HCT116 (cell line): ENCODE data around the gene SCYGR1. TPM values are rescaled to one million over a fixed set of nuclear protein-coding genes. Genes with fewer than 3 reads are reported as not detected.

ENCODE experiments used
- ATAC-seq: fragments of 200-7000 bp; cut with Tn5 transposase; 2 replicates; pipeline ENCODE4 v1.9.1; 2020; ENCODE audit warnings: mild to moderate bottlenecking, moderate library complexity
- BruUV-seq: library from RNA; stranded (reverse); fragments of 400-500 nt; replicated peaks from 2 replicates; lab custom pipeline; 2021; lab: Mats Ljungman, UMichigan
- CTCF ChIA-PET: fragments of 300-600 bp; sonication (Branson Sonifier 250); formaldehyde crosslinking; loops from one replicate; lab custom pipeline; 2021; ENCODE audit warnings: antibody characterized with exemption; lab: Charles Lee
- POLR2A ChIA-PET: fragments of 300-600, 350-600 bp; sonication (Branson Sonifier 250); formaldehyde crosslinking; loops from one replicate; lab custom pipeline; 2021; ENCODE audit warnings: antibody characterized with exemption; lab: Charles Lee
- RAD21 ChIA-PET, 2 experiments: fragments of 300-600 bp; sonication (Branson Sonifier 250); formaldehyde crosslinking; loops; one replicate each; lab custom pipeline; 2023; ENCODE audit warnings: low total read pairs in 2 of 2; ENCODE audit not compliant: uncharacterized antibody in 2 of 2, unreplicated experiment in 2 of 2, low non-redundant PET in 1 of 2; lab: Charles Lee
- DNase-seq: peaks from one replicate; pipeline ENCODE4 v3.0.0-alpha.2; 2010; ENCODE audit warnings: low read depth, low spot score
- H2AFZ ChIP-seq: fragments of 200-600 bp; shearing (Covaris generic), sonication (generic); 2 replicates; pipeline ENCODE4 v1.6.1; 2017; ENCODE audit warnings: low read depth, mixed run types, mixed read lengths, antibody characterized with exemption, low read length; ENCODE audit not compliant: poor library complexity, severe bottlenecking
- H3K27ac ChIP-seq: 2 replicates; pipeline ENCODE4 v1.5.1; 2012; ENCODE audit warnings: low read depth, low read length
- H3K27me3 ChIP-seq: fragments of 200-600 bp; sonication (generic); 2 replicates; pipeline ENCODE4 v1.6.1; 2016; ENCODE audit warnings: mixed run types, low read length, mixed read lengths; ENCODE audit not compliant: insufficient read depth
- H3K36me3 ChIP-seq, 2 experiments: fragments of 200-500 bp in 1 of 2; fragments of 200-600 bp in 1 of 2; sonication (Bioruptor generic) in 1 of 2; sonication (generic) in 1 of 2; 2 replicates each; pipeline versions ENCODE4 v1.5.1 to v1.6.1; 2014 to 2016; ENCODE audit warnings: low read length in 2 of 2, inconsistent platforms in 1 of 2, mixed read lengths in 1 of 2, mixed run types in 1 of 2; ENCODE audit not compliant: insufficient read depth in 2 of 2, control insufficient read depth in 1 of 2
- H3K4me1 ChIP-seq, 2 experiments: fragments of 200-600 bp in 1 of 2; sonication (generic) in 1 of 2; 2 replicates each; pipeline versions ENCODE4 v1.5.1 to v1.6.1; 2012 to 2017; ENCODE audit warnings: low read length in 2 of 2, inconsistent platforms in 1 of 2, mild to moderate bottlenecking in 1 of 2, mixed read lengths in 1 of 2, mixed run types in 1 of 2, moderate library complexity in 1 of 2; ENCODE audit not compliant: insufficient read depth in 2 of 2, control insufficient read depth in 1 of 2
- H3K4me2 ChIP-seq: fragments of 200-600 bp; sonication (generic); 2 replicates; pipeline ENCODE4 v1.6.1; 2017; ENCODE audit warnings: mixed run types, low read length, mixed read lengths
- H3K4me3 ChIP-seq, 2 experiments: fragments of 200-600 bp in 1 of 2; sonication (generic) in 1 of 2; replicated peaks in 1 of 2; 2 replicates each; pipeline ENCODE4 v1.5.1; 2011 to 2016; ENCODE audit warnings: low read length in 2 of 2, control low read depth in 1 of 2, low read depth in 1 of 2, mild to moderate bottlenecking in 1 of 2, mixed read lengths in 1 of 2, mixed run types in 1 of 2
- H3K79me2 ChIP-seq: fragments of 200-600 bp; sonication (generic); 2 replicates; pipeline ENCODE4 v1.6.1; 2017; ENCODE audit warnings: mild to moderate bottlenecking, mixed run types, low read length, moderate library complexity, mixed read lengths; ENCODE audit not compliant: insufficient read depth
- H3K9ac ChIP-seq: fragments of 200-600 bp; sonication (generic); 2 replicates; pipeline ENCODE4 v1.6.1; 2016; ENCODE audit warnings: low read length, mixed read lengths
- H3K9me2 ChIP-seq: fragments of 200-600 bp; sonication (generic), shearing (Covaris generic); 2 replicates; pipeline ENCODE4 v1.6.1; 2017; ENCODE audit warnings: mixed run types, mild to moderate bottlenecking, moderate library complexity; ENCODE audit not compliant: insufficient read depth
- H3K9me3 ChIP-seq, 2 experiments: fragments of 200-500 bp in 1 of 2; fragments of 200-600 bp in 1 of 2; sonication (Bioruptor generic) in 1 of 2; sonication (generic) in 1 of 2; 2 replicates each; pipeline ENCODE4 v1.6.1; 2014 to 2017; ENCODE audit warnings: low read length in 2 of 2, mixed read lengths in 2 of 2, inconsistent platforms in 1 of 2, low read depth in 1 of 2, mild to moderate bottlenecking in 1 of 2, mixed run types in 1 of 2, moderate library complexity in 1 of 2; ENCODE audit not compliant: control insufficient read depth in 1 of 2, insufficient read depth in 1 of 2
- H4K20me1 ChIP-seq: fragments of 200-600 bp; sonication (generic), shearing (Covaris generic); 2 replicates; pipeline ENCODE4 v1.6.1; 2017; ENCODE audit warnings: mixed run types, mild to moderate bottlenecking, moderate library complexity; ENCODE audit not compliant: insufficient read depth
- CBX3 ChIP-seq: IDR thresholded peaks from 2 replicates; pipeline ENCODE4 v1.6.1; 2012; ENCODE audit warnings: low read depth
- CEBPB ChIP-seq: IDR thresholded peaks from 2 replicates; pipeline ENCODE4 v1.6.1; 2012; ENCODE audit warnings: low read depth
- EGR1 ChIP-seq: IDR thresholded peaks from 2 replicates; pipeline ENCODE4 v1.6.1; 2012; ENCODE audit warnings: low read depth
- EZH2 ChIP-seq: fragments of 200-600 bp; sonication (generic); IDR thresholded peaks from 2 replicates; pipeline ENCODE4 v1.6.1; 2017; ENCODE audit warnings: antibody characterized with exemption, mixed run types
- JUND ChIP-seq: IDR thresholded peaks from 2 replicates; pipeline ENCODE4 v1.6.1; 2012
- MAX ChIP-seq: IDR thresholded peaks from 2 replicates; pipeline ENCODE4 v1.6.1; 2012
- POLR2A ChIP-seq: IDR thresholded peaks from 2 replicates; pipeline ENCODE4 v1.7.0; 2011; ENCODE audit warnings: borderline replicate concordance; ENCODE audit not compliant: insufficient read depth, insufficient read length; ENCODE audit errors: extremely low read depth
- POLR2AphosphoS5 ChIP-seq: IDR thresholded peaks from 2 replicates; pipeline ENCODE4 v1.6.1; 2011; ENCODE audit warnings: mild to moderate bottlenecking, low read depth, low read length, moderate library complexity
- RAD21 ChIP-seq: IDR thresholded peaks from 2 replicates; pipeline ENCODE4 v1.6.1; 2012; ENCODE audit warnings: low read depth, mild to moderate bottlenecking
- SP1 ChIP-seq: IDR thresholded peaks from 2 replicates; pipeline ENCODE4 v1.6.1; 2012; ENCODE audit warnings: low read depth
- TCF7L2 ChIP-seq: IDR thresholded peaks from 2 replicates; pipeline ENCODE4 v1.7.0; 2011; ENCODE audit warnings: borderline replicate concordance, inconsistent platforms; ENCODE audit not compliant: insufficient read depth, insufficient read length; ENCODE audit errors: extremely low read depth
- YY1 ChIP-seq: IDR thresholded peaks from 2 replicates; pipeline ENCODE4 v1.6.1; 2011; ENCODE audit warnings: low read length, low read depth, moderate library complexity, mild to moderate bottlenecking; ENCODE audit not compliant: insufficient replicate concordance; ENCODE audit errors: extremely low read depth
- ZFX ChIP-seq: fragments of 450-650 bp; IDR thresholded peaks from 2 replicates; pipeline ENCODE4 v1.6.1; 2017
- ZNF274 ChIP-seq: fragments of 200-500 bp; sonication (Bioruptor generic); IDR thresholded peaks from 2 replicates; pipeline ENCODE4 v1.6.1; 2014; ENCODE audit warnings: mild to moderate bottlenecking, low read depth, low read length, inconsistent platforms
- intact Hi-C: fragments of 100-400 bp; cut with micrococcal nuclease; formaldehyde crosslinking; loops from 2 replicates; pipeline ENCODE4 v1.10.0; 2022
- total RNA-seq: library from RNA; stranded (reverse); gene quantifications from one replicate; pipeline ENCODE4 v1.2.1, GENCODE V29; 2021; ENCODE audit not compliant: unreplicated experiment
- TF ChIP-seq, protein P1 (sequence below): IDR thresholded peaks from 2 replicates; pipeline ENCODE4 v1.6.1; 2012
- TF ChIP-seq, protein P2 (sequence below): IDR thresholded peaks from 2 replicates; pipeline ENCODE4 v1.6.1; 2011; ENCODE audit warnings: mild to moderate bottlenecking, low read length, moderate library complexity; ENCODE audit not compliant: insufficient replicate concordance; ENCODE audit errors: extremely low read depth

Gene SCYGR1
- total RNA-seq, 1 experiment from 2014 or later, result not detected

DNA sequence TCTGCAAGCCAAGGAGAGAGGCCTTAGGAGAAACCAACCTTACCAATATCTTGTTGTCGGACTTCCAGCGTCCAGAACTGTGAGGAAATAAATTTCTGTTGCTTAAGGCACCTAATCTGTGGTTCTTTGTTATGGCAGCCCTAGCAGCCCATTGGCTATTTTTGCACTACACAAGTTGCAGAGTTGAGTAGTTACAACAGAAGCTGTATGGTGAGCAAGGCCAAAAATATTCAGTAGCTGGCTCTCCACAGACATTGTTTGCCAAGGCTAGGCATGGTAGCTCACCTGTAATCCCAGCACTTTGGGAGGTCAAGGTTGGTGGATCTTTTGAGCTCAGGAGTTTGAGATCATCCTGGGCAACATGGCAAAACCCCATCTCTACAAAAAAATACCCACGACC, 27.1 kb upstream of the SCYGR1 start:
- H3K4me3 ChIP-seq, result no peak overlapping the region
- no peak overlapping the region for H3K27ac ChIP-seq
- H3K4me2 ChIP-seq, result no peak overlapping the region
- H3K27me3 ChIP-seq, result no peaks in the 10 kb centered on the region
- peak overlapping the region; percentile 32 for H2AFZ ChIP-seq
- CTCF ChIA-PET, result interaction anchor here (0.7 kb wide), 1 partner anchor 960 kb away, joined by 3 read pairs; no protein-coding TSS in a partner anchor
- peaks cover 6 to 15% of the 10 kb centered on the region in 2 experiments for H3K4me1 ChIP-seq
- no peaks in the 10 kb centered on the region for H3K9me2 ChIP-seq
- DNase-seq (no peak), ATAC-seq (no peak; the same call in 1 of the 2 replicates)
- no TSS peak for BruUV-seq
- H3K9me3 ChIP-seq, result no peaks in the 10 kb centered on the region
- H3K9ac ChIP-seq, result no peak overlapping the region
- H4K20me1 ChIP-seq, result no peaks in the 10 kb centered on the region
- TF ChIP-seq MAX, result no peak
- TF ChIP-seq SP1, result no peak
- no peak for TF ChIP-seq RAD21
- no peak for TF ChIP-seq EZH2
- TF ChIP-seq CBX3, result no peak
- TF ChIP-seq ZNF274, result no peak
- TF ChIP-seq, protein P1, sequence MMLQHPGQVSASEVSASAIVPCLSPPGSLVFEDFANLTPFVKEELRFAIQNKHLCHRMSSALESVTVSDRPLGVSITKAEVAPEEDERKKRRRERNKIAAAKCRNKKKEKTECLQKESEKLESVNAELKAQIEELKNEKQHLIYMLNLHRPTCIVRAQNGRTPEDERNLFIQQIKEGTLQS, result no peak
- TF ChIP-seq, protein P2, sequence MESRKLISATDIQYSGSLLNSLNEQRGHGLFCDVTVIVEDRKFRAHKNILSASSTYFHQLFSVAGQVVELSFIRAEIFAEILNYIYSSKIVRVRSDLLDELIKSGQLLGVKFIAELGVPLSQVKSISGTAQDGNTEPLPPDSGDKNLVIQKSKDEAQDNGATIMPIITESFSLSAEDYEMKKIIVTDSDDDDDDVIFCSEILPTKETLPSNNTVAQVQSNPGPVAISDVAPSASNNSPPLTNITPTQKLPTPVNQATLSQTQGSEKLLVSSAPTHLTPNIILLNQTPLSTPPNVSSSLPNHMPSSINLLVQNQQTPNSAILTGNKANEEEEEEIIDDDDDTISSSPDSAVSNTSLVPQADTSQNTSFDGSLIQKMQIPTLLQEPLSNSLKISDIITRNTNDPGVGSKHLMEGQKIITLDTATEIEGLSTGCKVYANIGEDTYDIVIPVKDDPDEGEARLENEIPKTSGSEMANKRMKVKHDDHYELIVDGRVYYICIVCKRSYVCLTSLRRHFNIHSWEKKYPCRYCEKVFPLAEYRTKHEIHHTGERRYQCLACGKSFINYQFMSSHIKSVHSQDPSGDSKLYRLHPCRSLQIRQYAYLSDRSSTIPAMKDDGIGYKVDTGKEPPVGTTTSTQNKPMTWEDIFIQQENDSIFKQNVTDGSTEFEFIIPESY, result no peak
- no peak for TF ChIP-seq YY1
- TF ChIP-seq POLR2AphosphoS5, result no peak
- no peak for TF ChIP-seq EGR1
- TF ChIP-seq ZFX, result no peak
- no peak for TF ChIP-seq CEBPB
- no peak for TF ChIP-seq POLR2A
- no peak for TF ChIP-seq JUND
- no peak for TF ChIP-seq TCF7L2
- POLR2A ChIA-PET, result interaction anchor here (1.0 kb wide), 1 partner anchor 12 kb away, joined by 3 read pairs; no protein-coding TSS in a partner anchor
- H3K79me2 ChIP-seq, result no peaks in the 10 kb centered on the region
- RAD21 ChIA-PET, result no interaction called here
- H3K36me3 ChIP-seq, result no peaks in the 10 kb centered on the region
- intact Hi-C loops, result no loop called here
